PC-9 (cell line): Measurements from ENCODE around the gene AZGP1. TPM values are rescaled to one million over a fixed set of nuclear protein-coding genes. Genes with fewer than 3 reads are reported as not detected.
"Not testable (repeated sequence)": the region's sequence is repeated elsewhere in the genome, so short reads cannot be mapped to it uniquely, and the experiment has no call there.

Experiments
- BruUV-seq: library from RNA; stranded (reverse); fragments of 400-500 nt; replicated peaks from 2 replicates; lab custom pipeline; 2021; lab: Mats Ljungman, UMichigan
- CTCF ChIA-PET: fragments of 300-600 bp; sonication (Branson Sonifier 250); formaldehyde crosslinking; loops from one replicate; lab custom pipeline; 2022; ENCODE audit warnings: antibody characterized with exemption; lab: Charles Lee
- POLR2A ChIA-PET: fragments of 300-600 bp; sonication (Branson Sonifier 250); formaldehyde crosslinking; loops from one replicate; lab custom pipeline; 2022; ENCODE audit warnings: antibody characterized with exemption; ENCODE audit not compliant: unreplicated experiment; lab: Charles Lee
- DNase-seq, 2 experiments: peaks; one replicate each; pipeline versions ENCODE4 v3.0.0 to v3.0.0-alpha.2; 2015 to 2022; ENCODE audit warnings: mixed read lengths in 1 of 2
- H2AFZ ChIP-seq: fragments of 200-600 bp; sonication (generic); 2 replicates; pipeline ENCODE4 v1.8.1; 2017; ENCODE audit warnings: antibody characterized with exemption
- H3F3A ChIP-seq: fragments of 200-600 bp; sonication (generic); 2 replicates; pipeline ENCODE4 v1.8.1; 2017; ENCODE audit warnings: antibody characterized with exemption, mild to moderate bottlenecking, low read depth; ENCODE audit not compliant: insufficient read depth
- H3K27ac ChIP-seq: fragments of 200-600 bp; sonication (generic); 2 replicates; pipeline ENCODE4 v1.6.1; 2016; ENCODE audit warnings: mixed run types
- H3K27me3 ChIP-seq: fragments of 200-600 bp; sonication (generic); 2 replicates; pipeline ENCODE4 v1.6.1; 2016; ENCODE audit warnings: low read depth, mixed run types; ENCODE audit not compliant: insufficient read depth
- H3K36me3 ChIP-seq: fragments of 200-600 bp; sonication (generic); 2 replicates; pipeline ENCODE4 v1.6.1; 2016; ENCODE audit warnings: low read depth, mixed run types
- H3K4me1 ChIP-seq: fragments of 200-600 bp; sonication (generic); replicated peaks from 2 replicates; pipeline ENCODE4 v1.6.1; 2016; ENCODE audit warnings: mixed run types; ENCODE audit not compliant: insufficient read depth
- H3K4me2 ChIP-seq: fragments of 200-600 bp; sonication (generic); 2 replicates; pipeline ENCODE4 v1.6.1; 2017; ENCODE audit warnings: mixed run types
- H3K4me3 ChIP-seq: fragments of 200-600 bp; sonication (generic); 2 replicates; pipeline ENCODE4 v1.6.1; 2016; ENCODE audit warnings: mixed run types
- H3K79me2 ChIP-seq: fragments of 200-600 bp; sonication (generic); 2 replicates; pipeline ENCODE4 v1.6.1; 2017; ENCODE audit warnings: low read depth, mixed run types
- H3K9me2 ChIP-seq: fragments of 200-600 bp; sonication (generic); 2 replicates; pipeline ENCODE4 v1.8.1; 2017; ENCODE audit warnings: mild to moderate bottlenecking; ENCODE audit not compliant: insufficient read depth
- H3K9me3 ChIP-seq: fragments of 200-600 bp; sonication (generic); 2 replicates; pipeline ENCODE4 v1.8.1; 2016; ENCODE audit warnings: low read depth; ENCODE audit not compliant: insufficient read depth
- H4K20me1 ChIP-seq: fragments of 200-600 bp; sonication (generic); 2 replicates; pipeline ENCODE4 v1.8.1; 2017; ENCODE audit not compliant: insufficient read depth
- EZH2 ChIP-seq: fragments of 200-600 bp; sonication (generic); IDR thresholded peaks from 2 replicates; pipeline ENCODE4 v1.8.0; 2017; ENCODE audit warnings: antibody characterized with exemption, low read depth
- intact Hi-C: fragments of 100-400 bp; cut with micrococcal nuclease; formaldehyde crosslinking; loops from one replicate; pipeline ENCODE4 v1.10.0; 2022; ENCODE audit not compliant: unreplicated experiment
- total RNA-seq: library from RNA; stranded (reverse); gene quantifications from 2 replicates; pipeline ENCODE4 v1.2.3, GENCODE V29; 2021
- TF ChIP-seq, protein P1 (sequence below): fragments of 200-600 bp; sonication (generic); conservative IDR thresholded peaks from 2 replicates; pipeline ENCODE4 v1.6.1; 2017; ENCODE audit warnings: mixed run types, antibody characterized with exemption, mild to moderate bottlenecking, moderate library complexity

AZGP1 gene
- total RNA-seq, 1 experiment from 2014 or later: not detected

- no peaks in the 10 kb centered on the region for H3K4me1 ChIP-seq
- no peak for TF ChIP-seq EZH2
- TF ChIP-seq, protein P1, sequence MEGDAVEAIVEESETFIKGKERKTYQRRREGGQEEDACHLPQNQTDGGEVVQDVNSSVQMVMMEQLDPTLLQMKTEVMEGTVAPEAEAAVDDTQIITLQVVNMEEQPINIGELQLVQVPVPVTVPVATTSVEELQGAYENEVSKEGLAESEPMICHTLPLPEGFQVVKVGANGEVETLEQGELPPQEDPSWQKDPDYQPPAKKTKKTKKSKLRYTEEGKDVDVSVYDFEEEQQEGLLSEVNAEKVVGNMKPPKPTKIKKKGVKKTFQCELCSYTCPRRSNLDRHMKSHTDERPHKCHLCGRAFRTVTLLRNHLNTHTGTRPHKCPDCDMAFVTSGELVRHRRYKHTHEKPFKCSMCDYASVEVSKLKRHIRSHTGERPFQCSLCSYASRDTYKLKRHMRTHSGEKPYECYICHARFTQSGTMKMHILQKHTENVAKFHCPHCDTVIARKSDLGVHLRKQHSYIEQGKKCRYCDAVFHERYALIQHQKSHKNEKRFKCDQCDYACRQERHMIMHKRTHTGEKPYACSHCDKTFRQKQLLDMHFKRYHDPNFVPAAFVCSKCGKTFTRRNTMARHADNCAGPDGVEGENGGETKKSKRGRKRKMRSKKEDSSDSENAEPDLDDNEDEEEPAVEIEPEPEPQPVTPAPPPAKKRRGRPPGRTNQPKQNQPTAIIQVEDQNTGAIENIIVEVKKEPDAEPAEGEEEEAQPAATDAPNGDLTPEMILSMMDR: no peak
- no peaks in the 10 kb centered on the region for H3K9me2 ChIP-seq
- 0 out of 2 replicates have a peak, but pooled peaks cover 12% of the 10 kb centered on the region for H3K9me3 ChIP-seq
- ChIA-PET CTCF (no interaction called here), POLR2A (no interaction called here)
- H3K4me2 ChIP-seq: no peak overlapping the region
- H2AFZ ChIP-seq: no peak overlapping the region
- no peaks in the 10 kb centered on the region for H3F3A ChIP-seq
- H3K27ac ChIP-seq: no peak overlapping the region
- no peaks in the 10 kb centered on the region for H4K20me1 ChIP-seq
- H3K27me3 ChIP-seq: peaks cover 60% of the 10 kb centered on the region
- no peak overlapping the region for H3K4me3 ChIP-seq
- H3K79me2 ChIP-seq: no peaks in the 10 kb centered on the region
- intact Hi-C loops: no loop called here
- DNase-seq: no peak
- no TSS peak for BruUV-seq
- H3K36me3 ChIP-seq: no peaks in the 10 kb centered on the region
These were observed 37.5 kb downstream of the AZGP1 start for GRCh38 chr7:99938296-99938695.

- H4K20me1 ChIP-seq, H3K36me3 ChIP-seq, H3K4me2 ChIP-seq, H3K4me3 ChIP-seq, H3F3A ChIP-seq, H3K27ac ChIP-seq, BruUV-seq, DNase-seq, POLR2A ChIA-PET, H3K4me1 ChIP-seq, intact Hi-C loops, H3K9me2 ChIP-seq, H2AFZ ChIP-seq, H3K79me2 ChIP-seq: not testable (repeated sequence)
- H3K27me3 ChIP-seq: peaks cover 65% of the 10 kb centered on the region
- CTCF ChIA-PET: interaction anchor here (0.6 kb wide), 1 partner anchor 1232 kb away, joined by 5 read pairs; no protein-coding TSS in a partner anchor
- 0 out of 2 replicates have a peak, but pooled peaks cover 12% of the 10 kb centered on the region for H3K9me3 ChIP-seq
These were observed 40.8 kb downstream of the AZGP1 start for GRCh38 chr7:99935009-99935408.

DNA sequence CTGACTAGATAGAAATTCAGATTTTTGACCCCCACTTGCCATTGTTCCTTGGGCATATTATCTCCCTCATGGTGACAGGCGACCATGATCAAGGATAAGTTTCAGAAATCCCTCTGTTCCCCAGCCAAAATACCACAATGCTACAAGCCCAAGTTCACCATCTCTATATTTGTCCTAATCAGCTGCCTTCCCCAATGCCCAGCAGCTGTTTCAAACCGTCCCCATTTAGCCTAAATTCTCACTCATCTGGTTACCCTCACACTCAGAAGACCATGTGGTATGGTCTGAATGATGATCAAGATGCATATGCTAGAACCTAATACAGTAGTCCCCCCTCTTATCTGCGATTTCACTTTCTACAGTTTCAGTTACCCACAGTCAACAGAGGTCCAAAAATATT is 45.5 kb downstream of the AZGP1 start:
- Histone ChIP-seq H3K27ac (no peak overlapping the region), H3K27me3 (peaks cover 75% of the 10 kb centered on the region), H4K20me1 (no peaks in the 10 kb centered on the region), H3K9me2 (no peaks in the 10 kb centered on the region), H3K4me1 (0 out of 2 replicates have a peak, but pooled peaks cover 3% of the 10 kb centered on the region), H3K9me3 (no peaks in the 10 kb centered on the region; the same call in 1 of the 2 replicates), H3K36me3 (no peaks in the 10 kb centered on the region), H3K4me2 (no peak overlapping the region), H3F3A (no peaks in the 10 kb centered on the region), H3K79me2 (no peaks in the 10 kb centered on the region), H3K4me3 (no peak overlapping the region), H2AFZ (no peak overlapping the region)
- DNase-seq: no peak
- no TSS peak for BruUV-seq
- intact Hi-C loops: no loop called here
- CTCF ChIA-PET: interaction anchor here (1.0 kb wide), 1 partner anchor 17 kb away, joined by 4 read pairs; no protein-coding TSS in a partner anchor
- no peak for TF ChIP-seq EZH2
- TF ChIP-seq, protein P1: no peak
- POLR2A ChIA-PET: no interaction called here
